HL-60 (cell line): ENCODE results near the gene PKDCC.

Source experiments
- DNase-seq, 2 experiments: peaks; one replicate each; pipeline ENCODE4 v3.0.0-alpha.2; 2010 to 2020; ENCODE audit warnings: low read depth in 1 of 2, low spot score in 1 of 2
- H3K27ac ChIP-seq: fragments of 250-450 bp; sonication (Bioruptor Pico); replicated peaks from 2 replicates; pipeline ENCODE4 v1.5.1; 2020; ENCODE audit warnings: mild to moderate bottlenecking, moderate library complexity
- H3K27me3 ChIP-seq: fragments of 250-450 bp; sonication (Bioruptor Pico); 2 replicates; pipeline ENCODE4 v1.5.1; 2021; ENCODE audit warnings: mild to moderate bottlenecking, moderate library complexity; ENCODE audit not compliant: insufficient read depth, poor library complexity, severe bottlenecking
- H3K4me3 ChIP-seq: replicated peaks from 2 replicates; pipeline ENCODE4 v1.5.1; 2011; ENCODE audit warnings: mild to moderate bottlenecking, control low read depth, low read length; ENCODE audit not compliant: insufficient read depth
- GABPA ChIP-seq: IDR thresholded peaks from 2 replicates; pipeline ENCODE4 v1.6.1; 2012; ENCODE audit warnings: low read depth
- POLR2AphosphoS5 ChIP-seq: IDR thresholded peaks from 2 replicates; pipeline ENCODE4 v1.6.1; 2012; ENCODE audit warnings: low read depth
- SPI1 ChIP-seq: IDR thresholded peaks from 2 replicates; pipeline ENCODE4 v1.6.1; 2012; ENCODE audit warnings: low read depth, mild to moderate bottlenecking, borderline replicate concordance
- TF ChIP-seq, protein P1 (sequence below): IDR thresholded peaks from 2 replicates; pipeline ENCODE4 v1.6.1; 2012; ENCODE audit warnings: low read depth; ENCODE audit not compliant: insufficient replicate concordance
- TF ChIP-seq, protein P2 (sequence below): IDR thresholded peaks from one replicate; pipeline ENCODE4 v1.5.1; 2011; ENCODE audit warnings: low read length, control low read depth, inconsistent platforms; ENCODE audit not compliant: insufficient read depth

PKDCC gene

DNA sequence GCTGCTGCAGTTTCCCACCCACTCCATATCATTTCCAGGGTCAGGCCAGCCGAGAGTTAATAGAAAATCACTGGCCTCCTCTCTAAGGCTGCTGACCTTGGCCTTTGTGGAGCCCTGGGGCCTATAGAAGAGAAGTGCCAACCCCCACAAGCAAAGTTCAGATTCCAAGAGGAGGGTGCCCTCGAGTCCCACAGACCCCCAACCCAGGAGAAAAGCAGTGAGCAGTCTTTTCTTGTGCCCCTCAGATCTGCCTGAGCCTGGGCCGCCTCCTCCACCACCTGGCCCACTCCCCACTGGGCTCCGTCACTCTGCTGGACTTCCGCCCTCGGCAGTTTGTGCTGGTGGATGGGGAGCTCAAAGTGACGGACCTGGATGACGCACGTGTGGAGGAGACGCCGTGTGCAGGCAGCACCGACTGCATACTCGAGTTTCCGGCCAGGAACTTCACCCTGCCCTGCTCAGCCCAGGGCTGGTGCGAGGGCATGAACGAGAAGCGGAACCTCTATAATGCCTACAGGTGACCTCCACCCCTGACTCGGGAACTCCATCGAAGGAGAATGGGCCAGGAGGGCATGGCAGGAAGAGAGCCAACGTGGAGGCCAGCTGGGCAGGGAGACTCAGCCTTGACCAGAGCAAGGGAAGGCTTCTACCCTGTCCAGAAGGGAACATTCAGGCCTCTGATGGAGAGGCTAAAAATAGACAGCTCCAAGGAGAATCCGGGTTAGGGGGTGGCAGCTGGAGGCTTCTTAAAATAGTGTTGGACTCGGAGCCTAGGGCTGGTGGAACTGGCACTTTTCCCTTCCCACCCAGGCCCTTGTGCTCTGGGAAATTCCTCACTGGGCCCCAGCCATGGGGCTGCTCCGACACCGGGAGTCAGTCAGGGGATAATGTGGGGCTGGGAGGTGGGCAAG, 6.2 kb downstream of the PKDCC start:
- peaks cover 10% of the 10 kb centered on the region for H3K27me3 ChIP-seq
- TF ChIP-seq, protein P1, sequence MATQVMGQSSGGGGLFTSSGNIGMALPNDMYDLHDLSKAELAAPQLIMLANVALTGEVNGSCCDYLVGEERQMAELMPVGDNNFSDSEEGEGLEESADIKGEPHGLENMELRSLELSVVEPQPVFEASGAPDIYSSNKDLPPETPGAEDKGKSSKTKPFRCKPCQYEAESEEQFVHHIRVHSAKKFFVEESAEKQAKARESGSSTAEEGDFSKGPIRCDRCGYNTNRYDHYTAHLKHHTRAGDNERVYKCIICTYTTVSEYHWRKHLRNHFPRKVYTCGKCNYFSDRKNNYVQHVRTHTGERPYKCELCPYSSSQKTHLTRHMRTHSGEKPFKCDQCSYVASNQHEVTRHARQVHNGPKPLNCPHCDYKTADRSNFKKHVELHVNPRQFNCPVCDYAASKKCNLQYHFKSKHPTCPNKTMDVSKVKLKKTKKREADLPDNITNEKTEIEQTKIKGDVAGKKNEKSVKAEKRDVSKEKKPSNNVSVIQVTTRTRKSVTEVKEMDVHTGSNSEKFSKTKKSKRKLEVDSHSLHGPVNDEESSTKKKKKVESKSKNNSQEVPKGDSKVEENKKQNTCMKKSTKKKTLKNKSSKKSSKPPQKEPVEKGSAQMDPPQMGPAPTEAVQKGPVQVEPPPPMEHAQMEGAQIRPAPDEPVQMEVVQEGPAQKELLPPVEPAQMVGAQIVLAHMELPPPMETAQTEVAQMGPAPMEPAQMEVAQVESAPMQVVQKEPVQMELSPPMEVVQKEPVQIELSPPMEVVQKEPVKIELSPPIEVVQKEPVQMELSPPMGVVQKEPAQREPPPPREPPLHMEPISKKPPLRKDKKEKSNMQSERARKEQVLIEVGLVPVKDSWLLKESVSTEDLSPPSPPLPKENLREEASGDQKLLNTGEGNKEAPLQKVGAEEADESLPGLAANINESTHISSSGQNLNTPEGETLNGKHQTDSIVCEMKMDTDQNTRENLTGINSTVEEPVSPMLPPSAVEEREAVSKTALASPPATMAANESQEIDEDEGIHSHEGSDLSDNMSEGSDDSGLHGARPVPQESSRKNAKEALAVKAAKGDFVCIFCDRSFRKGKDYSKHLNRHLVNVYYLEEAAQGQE: no peak
- TF ChIP-seq, protein P2, sequence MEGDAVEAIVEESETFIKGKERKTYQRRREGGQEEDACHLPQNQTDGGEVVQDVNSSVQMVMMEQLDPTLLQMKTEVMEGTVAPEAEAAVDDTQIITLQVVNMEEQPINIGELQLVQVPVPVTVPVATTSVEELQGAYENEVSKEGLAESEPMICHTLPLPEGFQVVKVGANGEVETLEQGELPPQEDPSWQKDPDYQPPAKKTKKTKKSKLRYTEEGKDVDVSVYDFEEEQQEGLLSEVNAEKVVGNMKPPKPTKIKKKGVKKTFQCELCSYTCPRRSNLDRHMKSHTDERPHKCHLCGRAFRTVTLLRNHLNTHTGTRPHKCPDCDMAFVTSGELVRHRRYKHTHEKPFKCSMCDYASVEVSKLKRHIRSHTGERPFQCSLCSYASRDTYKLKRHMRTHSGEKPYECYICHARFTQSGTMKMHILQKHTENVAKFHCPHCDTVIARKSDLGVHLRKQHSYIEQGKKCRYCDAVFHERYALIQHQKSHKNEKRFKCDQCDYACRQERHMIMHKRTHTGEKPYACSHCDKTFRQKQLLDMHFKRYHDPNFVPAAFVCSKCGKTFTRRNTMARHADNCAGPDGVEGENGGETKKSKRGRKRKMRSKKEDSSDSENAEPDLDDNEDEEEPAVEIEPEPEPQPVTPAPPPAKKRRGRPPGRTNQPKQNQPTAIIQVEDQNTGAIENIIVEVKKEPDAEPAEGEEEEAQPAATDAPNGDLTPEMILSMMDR: no peak
- TF ChIP-seq GABPA: no peak
- no peak for DNase-seq
- H3K4me3 ChIP-seq: no peak overlapping the region
- no peak overlapping the region for H3K27ac ChIP-seq

DNA sequence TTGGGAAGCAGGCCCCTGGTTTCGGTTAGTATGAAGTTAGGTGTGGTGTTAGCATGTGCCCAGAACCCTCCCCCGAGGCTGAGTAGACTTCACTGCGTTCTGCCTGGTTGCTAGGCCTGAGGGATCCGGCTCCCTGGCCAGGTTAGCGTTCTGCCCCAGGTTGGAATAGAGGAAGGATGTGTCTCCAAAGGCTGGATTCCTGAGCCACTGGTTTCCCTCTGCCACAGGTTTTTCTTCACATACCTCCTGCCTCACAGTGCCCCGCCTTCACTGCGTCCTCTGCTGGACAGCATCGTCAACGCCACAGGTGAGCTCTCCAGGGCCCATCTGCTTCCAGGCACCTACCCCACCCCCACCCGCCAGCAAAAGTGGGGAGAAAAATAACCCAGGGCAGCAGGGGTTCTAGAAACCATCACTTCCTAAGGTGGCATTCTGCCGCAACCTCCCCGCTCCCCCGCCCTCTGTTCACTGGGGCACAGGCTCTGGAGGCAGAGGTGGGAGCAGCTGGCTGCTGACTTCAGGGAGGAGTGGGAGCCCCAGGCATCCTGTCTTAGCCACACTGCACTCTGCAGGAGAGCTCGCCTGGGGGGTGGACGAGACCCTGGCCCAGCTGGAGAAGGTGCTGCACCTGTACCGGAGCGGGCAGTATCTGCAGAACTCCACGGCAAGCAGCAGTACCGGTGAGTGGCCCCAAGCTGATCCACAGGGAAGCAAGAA, 7.1 kb downstream of the PKDCC start:
- no peak overlapping the region for H3K27ac ChIP-seq
- H3K27me3 ChIP-seq: peaks cover 5% of the 10 kb centered on the region
- no peak for DNase-seq
- TF ChIP-seq SPI1 (no peak), POLR2AphosphoS5 (no peak), GABPA (no peak)
- TF ChIP-seq, protein P1: no peak
- TF ChIP-seq, protein P2: no peak
- no peak overlapping the region for H3K4me3 ChIP-seq

DNA sequence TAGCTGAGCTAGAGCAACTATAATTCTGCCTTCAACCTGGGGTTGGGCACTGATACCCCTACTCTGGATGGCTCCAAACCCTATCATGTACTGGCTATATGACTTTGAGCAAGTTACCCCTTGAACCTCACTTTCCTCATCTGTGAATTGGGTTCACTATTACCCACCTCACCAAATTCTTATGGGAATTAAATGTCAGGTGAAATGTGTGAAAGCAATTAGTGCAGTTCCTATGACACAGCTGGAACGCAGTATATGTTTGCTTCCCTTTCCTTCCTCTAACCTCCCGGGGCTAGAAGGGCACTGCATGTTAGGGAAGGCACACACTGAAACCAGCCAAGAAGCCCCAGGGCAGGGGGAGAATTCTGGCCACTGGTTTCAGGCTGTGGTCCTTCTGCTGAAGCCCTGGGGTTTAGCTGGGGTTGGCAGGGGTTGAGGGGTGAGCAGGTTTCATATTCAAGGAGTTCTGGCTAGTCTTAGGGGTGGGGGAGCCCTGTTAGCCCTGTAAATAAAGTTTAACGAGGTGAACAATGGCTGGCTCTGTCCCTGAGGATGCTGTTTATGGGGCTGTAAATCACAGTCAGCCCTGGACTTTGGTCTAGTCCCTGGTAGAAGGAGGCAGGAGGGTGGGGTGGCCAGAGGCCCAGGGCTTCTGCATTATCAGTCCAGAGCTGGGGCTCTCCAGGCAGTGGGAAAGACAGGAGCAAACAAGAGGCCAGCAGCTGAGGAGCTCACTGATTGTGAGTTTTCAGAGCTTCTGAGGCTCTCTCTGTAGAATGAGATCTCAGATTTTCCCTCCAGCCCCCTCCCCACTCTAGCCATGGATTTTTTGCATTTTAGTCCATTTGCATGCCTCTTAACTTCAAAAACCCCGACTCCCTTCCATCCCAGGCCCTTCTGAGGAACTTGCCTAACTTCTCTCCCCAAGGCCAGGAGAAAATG, 8.0 kb downstream of the PKDCC start:
- TF ChIP-seq SPI1 (no peak), POLR2AphosphoS5 (no peak), GABPA (no peak)
- TF ChIP-seq, protein P1: no peak
- TF ChIP-seq, protein P2: no peak
- no peak overlapping the region for H3K27ac ChIP-seq

More for the DNA sequence above, 8.0 kb downstream of the PKDCC start:
- Histone ChIP-seq H3K27me3 (peaks cover 5% of the 10 kb centered on the region), H3K4me3 (no peak overlapping the region)
- DNase-seq: no peak
